PC-9 (cell line): ENCODE measurements around the gene ZIC5.

Experiments
- CTCF ChIP-seq: fragments of 200-600 bp; sonication (generic); conservative IDR thresholded peaks from 2 replicates; pipeline ENCODE4 v1.6.1; 2017; ENCODE audit warnings: mixed run types, antibody characterized with exemption, mild to moderate bottlenecking, moderate library complexity
- EZH2 ChIP-seq: fragments of 200-600 bp; sonication (generic); IDR thresholded peaks from 2 replicates; pipeline ENCODE4 v1.8.0; 2017; ENCODE audit warnings: antibody characterized with exemption, low read depth

GRCh38 chr13:99985241-99985874, 13.8 kb upstream of the ZIC5 start:
- TF ChIP-seq CTCF = no peak
- no peak for TF ChIP-seq EZH2
